Activated CD8-positive, alpha-beta T cell treated with anti-CD3 and anti-CD28 coated beads for 36 hours (primary cell): ENCODE results near the gene CGB2. TPM values are rescaled to one million over a fixed set of nuclear protein-coding genes. Genes with fewer than 3 reads are reported as not detected.
A peak's percentile ranks its signal among the peaks of the same experiment; 100 is the strongest.
"Not testable (repeated sequence)": the region's sequence is repeated elsewhere in the genome, so short reads cannot be mapped to it uniquely, and the experiment has no call there.

ENCODE experiments used
- ATAC-seq: fragments of 200-7000 bp; cut with Tn5 transposase; one replicate; pipeline ENCODE4 v1.10.0; 2021; ENCODE audit warnings: mild to moderate bottlenecking, moderate library complexity
- CTCF ChIA-PET: fragments of 350-600 bp; sonication (Branson Sonifier 250); formaldehyde crosslinking; loops from one replicate; lab custom pipeline; 2021; ENCODE audit warnings: antibody characterized with exemption; lab: Charles Lee
- POLR2A ChIA-PET: fragments of 350-600 bp; sonication (Branson Sonifier 250); formaldehyde crosslinking; loops from one replicate; lab custom pipeline; 2021; ENCODE audit warnings: antibody characterized with exemption; lab: Charles Lee
- DNase-seq: peaks from one replicate; pipeline ENCODE4 v3.0.0-alpha.2; 2020
- H3K27ac Mint-ChIP-seq: one replicate; pipeline ENCODE4 v1.8.0; 2021; ENCODE audit warnings: mild to moderate bottlenecking, mixed read lengths
- H3K27me3 Mint-ChIP-seq: one replicate; pipeline ENCODE4 v1.8.0; 2021; ENCODE audit warnings: mixed read lengths
- H3K36me3 Mint-ChIP-seq: one replicate; pipeline ENCODE4 v1.8.0; 2021; ENCODE audit warnings: low read depth, mixed read lengths
- H3K4me1 Mint-ChIP-seq: one replicate; pipeline ENCODE4 v1.8.0; 2021; ENCODE audit warnings: low read depth, mixed read lengths
- H3K4me3 Mint-ChIP-seq: one replicate; pipeline ENCODE4 v1.8.0; 2021; ENCODE audit warnings: mild to moderate bottlenecking, moderate library complexity, mixed read lengths
- H3K9me3 Mint-ChIP-seq: one replicate; pipeline ENCODE4 v1.8.0; 2021; ENCODE audit warnings: mixed read lengths
- intact Hi-C: fragments of 100-400 bp; cut with micrococcal nuclease; formaldehyde crosslinking; loops from one replicate; pipeline ENCODE4 v1.10.0; 2022
- total RNA-seq, 2 experiments: library from RNA; stranded (reverse); gene quantifications; one replicate each; pipeline ENCODE4 v1.2.3, GENCODE V29; 2021
- TF ChIP-seq, protein P1 (sequence below): fragments of 200-600 bp; IDR thresholded peaks from one replicate; pipeline ENCODE4 v1.8.0; 2022; ENCODE audit warnings: antibody characterized with exemption, mild to moderate bottlenecking

Gene CGB2
- total RNA-seq, 2 experiments from 2014 or later: not detected

- ATAC-seq (peak; percentile 52), DNase-seq (peak; percentile 68)
- Mint-ChIP-seq H3K36me3 (peaks cover 6% of the 10 kb centered on the region), H3K27ac (peak overlapping the region; percentile 36), H3K9me3 (no peaks in the 10 kb centered on the region), H3K4me1 (peaks cover 30% of the 10 kb centered on the region), H3K27me3 (peaks cover 9% of the 10 kb centered on the region), H3K4me3 (peak overlapping the region; percentile 55)
- CTCF ChIA-PET: interaction anchor here (0.8 to 3.3 kb wide), 5 partner anchors 19 to 180 kb away, joined by 3 to 17 read pairs (median 4); partner anchors contain the start of genes GYS1 and RUVBL2
- TF ChIP-seq, protein P1, sequence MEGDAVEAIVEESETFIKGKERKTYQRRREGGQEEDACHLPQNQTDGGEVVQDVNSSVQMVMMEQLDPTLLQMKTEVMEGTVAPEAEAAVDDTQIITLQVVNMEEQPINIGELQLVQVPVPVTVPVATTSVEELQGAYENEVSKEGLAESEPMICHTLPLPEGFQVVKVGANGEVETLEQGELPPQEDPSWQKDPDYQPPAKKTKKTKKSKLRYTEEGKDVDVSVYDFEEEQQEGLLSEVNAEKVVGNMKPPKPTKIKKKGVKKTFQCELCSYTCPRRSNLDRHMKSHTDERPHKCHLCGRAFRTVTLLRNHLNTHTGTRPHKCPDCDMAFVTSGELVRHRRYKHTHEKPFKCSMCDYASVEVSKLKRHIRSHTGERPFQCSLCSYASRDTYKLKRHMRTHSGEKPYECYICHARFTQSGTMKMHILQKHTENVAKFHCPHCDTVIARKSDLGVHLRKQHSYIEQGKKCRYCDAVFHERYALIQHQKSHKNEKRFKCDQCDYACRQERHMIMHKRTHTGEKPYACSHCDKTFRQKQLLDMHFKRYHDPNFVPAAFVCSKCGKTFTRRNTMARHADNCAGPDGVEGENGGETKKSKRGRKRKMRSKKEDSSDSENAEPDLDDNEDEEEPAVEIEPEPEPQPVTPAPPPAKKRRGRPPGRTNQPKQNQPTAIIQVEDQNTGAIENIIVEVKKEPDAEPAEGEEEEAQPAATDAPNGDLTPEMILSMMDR: no peak
- POLR2A ChIA-PET: interaction anchor here (1.5 to 1.7 kb wide), 3 partner anchors 22 to 68 kb away, joined by 4 to 7 read pairs (median 4); partner anchors contain the start of genes GYS1 and RUVBL2
- intact Hi-C loops: no loop called here
Observed at GRCh38 chr19:49019242-49019932, 12.3 kb upstream of the CGB2 start.

DNA sequence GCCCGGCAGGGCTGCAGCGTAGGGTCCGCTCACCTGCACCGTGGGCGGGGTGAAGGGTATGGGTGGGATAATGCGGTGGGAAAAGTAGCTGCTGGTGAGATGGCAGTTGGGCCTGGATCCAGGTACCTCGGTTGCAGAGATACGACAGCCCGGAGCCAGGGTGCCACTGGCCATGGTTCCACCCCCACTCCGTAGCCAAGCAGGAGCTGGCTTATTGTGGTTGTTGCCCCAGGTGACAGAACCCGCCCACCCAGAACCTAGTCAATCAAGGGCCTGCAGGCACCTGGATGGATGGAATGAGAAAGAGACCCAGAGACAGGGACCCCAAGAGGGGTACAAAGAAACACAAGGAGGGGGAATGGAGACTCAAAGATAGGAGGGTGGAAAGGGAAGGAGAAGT, 11.3 kb upstream of the CGB2 start:
- TF ChIP-seq, protein P1: no peak
- Mint-ChIP-seq H3K27me3 (peaks cover 9% of the 10 kb centered on the region), H3K4me3 (no peak overlapping the region), H3K4me1 (peaks cover 30% of the 10 kb centered on the region), H3K36me3 (peaks cover 6% of the 10 kb centered on the region), H3K27ac (no peak overlapping the region), H3K9me3 (no peaks in the 10 kb centered on the region)
- ATAC-seq: no peak
- no peak for DNase-seq
- intact Hi-C loops: no loop called here
- ChIA-PET CTCF (interaction anchor here (0.8 to 3.3 kb wide), 5 partner anchors 20 to 126 kb away, joined by 3 to 17 read pairs (median 4); partner anchors contain the start of genes GYS1 and RUVBL2), POLR2A (no interaction called here)

DNA sequence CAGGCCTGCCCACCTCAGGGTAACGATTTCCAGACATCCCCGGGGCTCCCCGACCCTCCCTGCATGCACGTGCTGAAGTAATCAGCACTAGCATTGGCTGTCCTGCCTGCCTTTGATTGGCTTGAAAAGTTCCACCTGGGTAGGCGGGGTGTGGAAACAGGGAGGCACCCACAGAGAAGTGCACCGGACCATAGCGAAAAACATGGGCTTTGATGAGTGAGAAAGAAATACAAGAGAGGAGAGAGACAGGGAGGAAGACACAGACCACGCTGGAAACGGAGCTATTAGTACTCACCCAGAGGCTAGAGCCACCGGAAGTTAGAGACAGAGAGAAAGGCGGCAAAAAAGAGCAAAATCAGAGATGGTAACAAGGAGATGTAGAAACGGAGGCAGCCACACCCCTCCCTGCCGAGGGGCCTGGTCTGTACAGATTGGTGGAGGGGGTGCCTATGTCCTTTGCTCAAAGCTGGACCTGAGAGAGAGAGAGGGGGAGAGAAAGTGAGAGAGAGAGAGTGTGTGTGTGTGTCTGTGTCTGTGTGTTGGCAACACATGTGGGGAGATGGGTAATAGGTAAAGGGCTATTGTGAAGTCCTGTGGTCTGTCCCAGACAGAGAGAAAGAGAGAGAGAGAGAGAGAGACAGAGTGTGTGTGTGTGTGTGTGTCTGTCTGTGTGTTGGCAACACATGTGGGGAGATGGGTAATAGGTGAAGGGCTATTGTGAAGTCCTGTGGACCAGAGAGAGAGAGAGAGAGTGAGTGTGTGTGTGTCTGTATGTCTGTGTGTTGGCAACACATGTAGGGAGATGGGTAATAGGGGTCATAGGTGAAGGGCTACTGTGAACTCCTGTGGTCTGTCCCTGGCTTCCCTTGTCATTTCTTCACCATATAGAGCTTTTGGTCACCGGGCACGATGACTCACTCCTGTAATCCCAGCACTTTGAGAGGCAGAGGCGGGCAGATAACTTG, 10.5 kb upstream of the CGB2 start:
- ATAC-seq: peak; percentile 9
- intact Hi-C loops: no loop called here
- Mint-ChIP-seq H3K27ac (peak overlapping the region; percentile 6), H3K27me3 (peaks cover 9% of the 10 kb centered on the region), H3K36me3 (no peaks in the 10 kb centered on the region), H3K4me3 (no peak overlapping the region), H3K4me1 (peaks cover 30% of the 10 kb centered on the region), H3K9me3 (no peaks in the 10 kb centered on the region)
- peak; percentile 35 for DNase-seq
- TF ChIP-seq, protein P1: no peak
- ChIA-PET CTCF (interaction anchor here (1.0 to 2.1 kb wide), 3 partner anchors 21 to 28 kb away, joined by 3 to 9 read pairs (median 7); partner anchors contain the start of genes GYS1 and RUVBL2), POLR2A (no interaction called here)

DNA sequence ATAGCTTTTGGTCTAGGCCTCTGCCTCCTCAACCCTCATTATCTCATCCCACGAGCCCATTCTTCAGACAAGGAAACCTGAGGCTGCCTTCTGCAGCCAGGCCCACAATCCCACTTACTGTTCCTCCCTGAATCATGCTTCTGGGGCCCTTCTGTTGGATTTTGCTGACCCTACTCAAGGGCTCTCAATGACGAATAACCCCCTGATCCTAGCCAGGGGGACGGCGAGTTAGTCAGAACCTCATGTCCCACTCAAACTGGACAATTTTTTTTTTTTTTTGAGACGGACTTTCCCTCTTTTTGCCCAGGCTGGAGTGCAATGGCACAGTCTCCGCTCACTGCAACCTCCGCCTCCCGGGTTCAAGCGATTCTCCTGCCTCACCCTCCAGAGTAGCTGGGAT, 9.6 kb upstream of the CGB2 start:
- Mint-ChIP-seq H3K27ac (no peak overlapping the region), H3K4me3 (no peak overlapping the region), H3K9me3 (no peaks in the 10 kb centered on the region), H3K4me1 (peaks cover 28% of the 10 kb centered on the region), H3K27me3 (peaks cover 9% of the 10 kb centered on the region), H3K36me3 (no peaks in the 10 kb centered on the region)
- intact Hi-C loops: no loop called here
- CTCF ChIA-PET: interaction anchor here (1.7 to 2.1 kb wide), 2 partner anchors 22 to 29 kb away, joined by 7 to 9 read pairs; partner anchors contain the start of genes GYS1 and RUVBL2
- DNase-seq: no peak
- no peak for ATAC-seq
- TF ChIP-seq, protein P1: no peak
- POLR2A ChIA-PET: interaction anchor here (0.7 kb wide), 1 partner anchor 9 kb away, joined by 3 read pairs; no protein-coding TSS in a partner anchor

DNA sequence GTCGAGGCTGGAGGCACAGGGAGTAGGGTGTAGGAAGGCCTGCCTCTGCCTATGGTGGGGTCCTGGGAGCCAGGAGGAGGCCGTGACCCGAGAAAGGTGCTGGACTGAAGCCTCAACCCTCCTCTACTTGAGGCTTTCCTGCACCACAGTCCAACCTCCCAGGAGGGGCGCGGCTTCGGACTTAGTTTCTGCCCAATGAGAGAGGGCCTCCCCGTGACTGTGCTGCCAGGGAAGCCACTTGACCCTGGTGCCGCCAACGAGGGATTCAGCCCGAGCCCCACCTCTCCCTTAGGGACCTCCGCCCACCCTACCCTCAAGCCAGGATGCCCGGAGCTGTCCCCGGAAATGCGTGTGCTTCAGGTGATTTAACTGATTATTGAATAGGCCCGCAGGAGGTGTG, 7.5 kb upstream of the CGB2 start, which contains the start of gene CGB3:
Gene CGB3 (minus strand): TSS at position 101 of the 400 bp plus-strand sequence. CDS start 362 bp downstream, outside the sequence.
- intact Hi-C loops, POLR2A ChIA-PET, H3K36me3 Mint-ChIP-seq, ATAC-seq, H3K27me3 Mint-ChIP-seq, DNase-seq, H3K9me3 Mint-ChIP-seq, H3K4me3 Mint-ChIP-seq, CTCF ChIA-PET, H3K27ac Mint-ChIP-seq: not testable (repeated sequence)
- peaks cover 16% of the 10 kb centered on the region for H3K4me1 Mint-ChIP-seq

GRCh38 chr19:49025088-49025487, 6.6 kb upstream of the CGB2 start:
- peaks cover 14% of the 10 kb centered on the region for H3K4me1 Mint-ChIP-seq
- CTCF ChIA-PET, H3K27me3 Mint-ChIP-seq, H3K9me3 Mint-ChIP-seq, H3K36me3 Mint-ChIP-seq, ATAC-seq, POLR2A ChIA-PET, H3K4me3 Mint-ChIP-seq, intact Hi-C loops, DNase-seq, H3K27ac Mint-ChIP-seq: not testable (repeated sequence)

DNA sequence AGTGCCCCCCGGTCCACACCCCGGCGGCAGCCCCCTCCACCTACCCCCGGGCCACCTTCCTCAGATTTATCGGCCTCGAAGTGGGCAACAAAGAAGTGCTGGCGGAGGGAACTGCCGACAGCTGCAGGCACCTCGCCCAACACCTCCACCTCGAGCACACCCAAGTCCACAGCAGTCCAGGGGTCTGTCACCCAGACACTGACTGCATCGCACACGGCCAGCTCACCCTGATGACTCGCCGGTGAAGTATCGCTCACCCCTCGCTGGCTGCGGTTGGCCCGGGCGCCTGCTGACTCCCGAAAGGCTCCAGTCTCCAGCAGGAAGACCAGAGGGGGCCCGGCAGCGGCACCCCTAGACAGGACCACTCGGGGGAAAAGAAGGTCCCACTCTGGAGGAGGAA, 6.1 kb upstream of the CGB2 start:
- H3K36me3 Mint-ChIP-seq, ATAC-seq, H3K27ac Mint-ChIP-seq, DNase-seq, H3K9me3 Mint-ChIP-seq, H3K27me3 Mint-ChIP-seq, CTCF ChIA-PET, POLR2A ChIA-PET, intact Hi-C loops, H3K4me3 Mint-ChIP-seq: not testable (repeated sequence)
- peaks cover 12% of the 10 kb centered on the region for H3K4me1 Mint-ChIP-seq
